Fibroblast of the conjunctiva (primary cell): Measurements from ENCODE around the gene SOCS3.

Experiments used
- DNase-seq: peaks from one replicate; pipeline ENCODE4 v3.0.0-alpha.2; 2010; ENCODE audit warnings: low read depth

The SOCS3 gene

GRCh38 chr17:78367193-78367592, 7.3 kb upstream of the SOCS3 start:
- no peak for DNase-seq

DNA sequence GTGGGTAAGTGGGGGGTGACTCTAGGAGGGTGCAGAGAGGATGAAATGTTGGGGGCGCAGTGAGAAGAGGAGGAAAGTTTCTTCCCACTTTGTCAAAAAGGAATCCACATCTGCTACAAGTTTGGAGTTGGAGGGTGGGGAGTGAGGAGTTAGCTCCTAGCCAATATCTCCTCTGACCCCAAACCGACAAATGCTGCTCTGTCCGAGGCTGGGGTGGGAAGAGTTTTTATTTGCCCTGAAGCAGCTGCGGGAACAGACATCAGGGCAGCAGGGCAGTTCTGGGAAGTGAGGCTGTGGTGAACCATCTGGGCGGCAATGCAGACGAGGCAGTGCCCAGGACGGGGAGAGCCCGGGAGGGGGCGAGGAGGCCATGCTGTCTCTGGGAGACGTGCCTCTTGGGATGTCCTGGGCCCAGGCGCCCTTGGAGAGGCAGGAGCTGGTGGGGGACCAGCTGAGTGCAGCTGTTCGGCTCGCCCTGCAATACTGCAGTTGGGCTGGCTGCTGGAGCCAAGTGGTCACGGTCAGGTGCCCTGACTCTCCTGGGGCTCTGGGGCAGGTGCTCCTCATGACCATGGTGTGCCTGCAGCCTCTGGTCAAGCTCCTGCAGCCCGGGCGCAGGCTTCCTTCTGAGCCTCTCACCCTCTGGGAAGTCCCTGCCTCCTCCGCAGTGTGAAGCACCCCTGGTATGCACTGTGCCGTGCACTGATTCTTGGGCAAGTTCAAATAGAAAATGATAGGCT, 6.4 kb upstream of the SOCS3 start:
- no peak for DNase-seq

DNA sequence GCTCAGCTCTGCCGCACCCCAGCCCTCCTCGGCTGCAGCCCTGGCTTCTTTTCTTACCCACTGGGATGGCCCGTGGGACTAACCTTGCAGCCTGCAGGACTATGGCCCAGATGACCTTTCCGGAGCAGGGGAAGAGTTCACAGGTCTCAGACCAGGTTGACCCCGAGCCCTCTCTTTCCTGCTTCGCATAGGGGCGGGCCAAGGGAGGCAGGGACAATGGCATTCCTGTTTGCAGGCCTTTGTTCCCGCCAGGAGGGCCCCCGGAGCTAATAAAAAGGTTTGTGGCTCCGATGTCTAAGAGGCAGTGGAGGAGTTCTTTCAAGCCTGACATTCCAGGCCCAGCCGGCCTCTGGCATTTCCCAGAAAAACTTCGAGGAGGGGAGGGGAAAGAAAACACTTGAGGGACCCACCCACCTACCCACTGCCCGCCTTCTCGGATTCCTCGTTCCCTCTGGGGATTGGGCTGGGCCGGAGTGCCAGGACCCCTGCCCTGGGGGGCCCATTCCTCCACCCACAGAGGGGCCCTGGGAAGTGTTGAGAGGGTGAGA, 5.8 kb upstream of the SOCS3 start:
- no peak for DNase-seq

DNA sequence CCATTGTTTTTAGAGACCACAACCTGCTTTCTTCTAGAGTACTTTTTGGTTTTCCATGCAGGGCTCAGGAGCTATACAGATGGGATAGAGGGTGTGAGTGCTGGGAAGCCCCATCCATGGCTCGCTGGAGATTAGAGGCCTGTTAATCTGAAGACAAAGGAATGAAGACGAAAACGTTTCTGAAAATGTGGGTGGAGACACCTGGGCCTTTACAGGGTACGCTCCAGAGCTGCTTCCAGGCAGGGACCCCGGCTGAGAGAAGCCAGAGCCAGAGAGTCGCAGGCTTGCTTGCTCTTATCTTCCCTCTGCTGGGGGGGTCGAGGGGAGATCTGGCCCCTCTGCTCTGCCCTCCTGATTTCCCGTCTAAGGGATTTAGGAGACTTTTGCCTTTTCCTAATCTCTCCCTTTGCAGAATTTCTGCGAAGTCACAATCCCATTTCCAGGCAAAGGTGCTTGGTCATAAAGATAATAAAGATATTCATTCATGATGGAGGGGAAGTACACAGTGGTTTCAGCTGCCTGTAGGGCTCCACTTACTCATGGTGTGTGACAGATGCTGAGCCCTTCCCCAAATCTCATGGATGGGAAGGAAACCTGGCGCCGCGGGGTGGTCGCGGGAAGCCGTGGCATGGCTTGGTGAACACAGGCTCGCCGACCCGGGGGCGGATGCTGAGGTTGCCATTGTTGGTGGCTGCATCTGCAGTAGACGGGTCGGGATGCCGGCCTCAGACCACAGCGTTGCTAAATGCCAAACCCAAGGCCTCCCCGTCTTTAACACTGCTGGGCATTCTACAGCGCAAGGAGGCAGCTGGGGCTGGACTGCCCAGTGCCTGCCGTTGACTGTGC, 4.8 kb upstream of the SOCS3 start:
- no peak for DNase-seq

GRCh38 chr17:78362671-78363070, 2.8 kb upstream of the SOCS3 start:
- no peak for DNase-seq

GRCh38 chr17:78362232-78362631, 2.4 kb upstream of the SOCS3 start:
- no peak for DNase-seq

DNA sequence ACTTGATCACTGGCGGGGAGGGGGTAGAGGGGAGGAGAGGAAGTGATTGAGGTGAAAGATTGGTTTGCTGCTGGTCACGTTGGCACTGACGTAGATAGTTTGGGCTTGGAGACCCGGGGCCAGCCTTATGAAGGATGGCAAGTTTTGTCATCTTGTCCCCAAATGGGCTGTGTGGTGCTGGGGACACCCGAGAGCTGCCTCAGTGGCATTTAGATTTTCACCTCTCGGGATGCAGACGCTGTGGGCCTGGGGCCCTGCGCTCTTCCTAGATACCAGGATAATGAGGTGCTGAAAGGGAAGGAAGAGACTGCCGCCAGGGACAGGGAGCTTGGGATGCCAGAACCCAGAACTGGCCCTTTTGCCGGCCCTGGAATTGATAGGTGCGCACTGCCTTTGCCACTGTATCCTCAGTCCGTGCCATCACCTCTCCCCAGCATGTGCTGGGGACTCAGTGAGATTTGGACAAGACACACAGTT, 1.4 kb upstream of the SOCS3 start:
- DNase-seq, result no peak

DNA sequence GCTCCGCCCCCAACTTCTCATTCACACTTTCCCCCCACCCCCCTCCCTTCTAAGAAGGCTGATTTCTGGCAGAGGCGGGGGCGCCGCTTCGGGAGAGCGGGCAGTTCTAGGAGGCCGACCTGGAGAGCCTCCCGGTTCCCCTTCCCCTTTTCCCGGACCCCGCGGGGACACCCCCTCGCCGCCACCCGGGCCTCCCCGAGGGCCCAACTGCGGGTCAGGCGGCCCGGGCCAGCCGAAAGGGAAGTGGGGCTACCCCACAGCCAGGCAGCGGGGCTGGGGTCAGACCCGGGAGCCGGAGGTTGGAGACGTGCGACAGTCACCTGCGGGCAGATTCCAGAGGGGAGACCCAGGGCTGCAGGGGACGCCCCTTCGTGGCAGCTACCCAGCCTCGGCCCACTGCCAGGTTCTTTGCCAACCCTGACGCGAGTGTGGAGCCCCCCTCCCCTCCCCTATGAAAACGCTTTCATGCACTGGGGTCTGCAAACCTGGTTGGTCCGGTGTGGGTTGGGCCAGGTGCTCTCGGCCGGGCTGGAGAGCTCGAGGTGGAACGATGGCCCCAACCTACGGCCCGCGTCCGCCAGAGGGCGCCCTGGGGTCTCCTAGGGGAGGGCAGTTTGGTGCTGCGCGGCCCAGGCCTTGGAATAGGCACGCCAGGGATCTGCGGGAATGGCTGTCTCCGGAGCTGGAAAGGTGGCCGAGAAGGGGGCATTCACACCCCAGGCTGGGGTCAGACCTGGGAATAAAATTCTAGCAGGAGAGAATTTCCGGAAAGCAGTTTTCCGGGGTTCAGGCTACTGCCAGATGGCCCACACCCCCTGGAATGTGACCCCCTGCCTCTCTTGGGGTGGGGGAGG, 721 bp upstream of the SOCS3 start:
- DNase-seq, result no peak

DNA sequence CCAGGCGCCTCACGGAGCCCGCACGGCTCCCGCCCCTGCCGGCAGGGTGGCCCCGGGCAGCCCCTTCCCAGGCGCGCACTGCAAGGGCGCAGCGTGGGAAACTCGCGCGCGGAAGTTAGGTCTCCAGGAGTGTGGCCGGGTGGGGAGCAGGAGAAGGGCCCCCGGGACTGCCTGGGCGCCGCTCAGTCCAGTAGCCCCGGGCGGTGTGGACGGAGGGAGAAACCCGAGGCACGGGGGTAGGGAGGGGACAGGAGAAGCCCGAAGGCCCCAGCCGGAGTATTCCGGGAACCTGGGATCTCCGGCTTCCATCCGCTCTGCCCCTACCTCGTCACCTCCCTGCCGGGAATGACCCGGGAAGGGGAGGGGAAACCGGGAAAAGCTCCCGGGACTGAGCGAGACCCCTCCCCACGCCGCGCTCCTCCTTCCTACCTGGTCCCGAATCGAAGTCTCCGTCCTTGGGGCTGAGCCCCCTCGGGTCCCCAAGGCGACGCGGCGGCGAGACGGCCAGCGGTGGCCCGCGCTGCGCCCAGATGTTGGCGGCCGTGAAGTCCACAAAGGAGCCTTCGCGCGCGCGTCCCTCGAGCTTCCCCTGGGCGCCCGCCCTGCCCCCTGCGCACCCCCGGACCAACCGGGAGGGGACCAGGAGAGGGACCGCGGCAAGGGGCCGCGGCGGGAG, 418 bp downstream of the SOCS3 start:
- no peak for DNase-seq

GRCh38 chr17:78358538-78359320, 1.1 kb downstream of the SOCS3 start:
- no peak for DNase-seq

DNA sequence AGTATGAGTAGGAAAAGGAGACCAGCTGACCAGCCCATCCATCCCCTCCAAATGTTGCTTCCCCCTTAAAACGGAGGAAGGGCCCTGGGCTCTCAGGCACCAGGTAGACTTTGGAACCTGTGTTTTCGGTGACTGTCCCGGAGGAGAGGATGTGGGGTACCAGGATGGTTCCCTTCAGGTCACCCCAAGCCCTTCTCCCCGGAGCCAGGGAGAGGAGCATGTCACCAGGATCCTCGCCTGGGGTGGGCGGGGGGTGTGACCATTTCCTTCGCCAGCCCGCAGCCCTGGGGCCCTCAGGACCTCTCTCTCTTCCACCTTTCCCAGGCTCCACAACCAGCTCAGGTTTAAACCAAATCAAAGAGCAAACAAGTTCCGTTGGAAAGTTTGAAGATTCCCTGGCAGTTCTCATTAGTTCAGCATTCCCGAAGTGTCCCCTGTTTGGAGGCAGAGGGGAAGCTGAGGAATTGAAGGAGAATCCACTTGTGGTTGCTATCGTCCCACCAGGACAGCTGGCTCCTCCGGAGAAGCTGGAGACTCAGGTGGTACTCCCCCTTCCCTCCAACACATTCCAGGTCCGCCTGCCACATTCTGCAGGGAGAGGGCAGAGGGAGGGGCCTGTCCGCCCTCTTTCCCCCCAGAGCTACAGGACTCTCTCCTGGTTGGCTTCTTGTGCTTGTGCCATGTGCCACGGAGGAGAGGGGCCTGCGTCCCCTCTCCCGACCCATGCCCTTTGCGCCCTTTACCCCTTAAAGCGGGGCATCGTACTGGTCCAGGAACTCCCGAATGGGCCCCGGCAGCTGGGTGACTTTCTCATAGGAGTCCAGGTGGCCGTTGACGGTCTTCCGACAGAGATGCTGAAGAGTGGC, 2.0 kb downstream of the SOCS3 start:
- DNase-seq, result no peak

DNA sequence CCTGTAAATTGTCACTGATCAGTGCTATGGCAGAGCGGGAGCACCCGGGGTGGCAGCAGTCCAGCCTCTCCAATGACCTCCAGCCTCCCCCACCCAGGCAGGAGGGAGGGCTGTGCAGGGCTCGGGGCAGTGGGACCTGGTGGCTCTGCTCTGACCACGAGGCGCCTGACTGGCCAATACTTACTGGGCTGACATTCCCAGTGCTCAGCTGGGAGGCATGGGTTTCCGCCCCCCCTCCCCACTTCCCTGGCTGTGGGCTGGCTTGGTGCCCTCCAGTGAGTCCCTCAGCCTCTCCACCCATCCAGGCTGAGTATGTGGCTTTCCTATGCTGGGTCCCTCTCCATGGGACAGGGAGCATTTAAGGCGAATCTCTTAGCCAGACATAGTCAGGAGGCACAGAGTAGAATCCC, 2.7 kb downstream of the SOCS3 start:
- no peak for DNase-seq

DNA sequence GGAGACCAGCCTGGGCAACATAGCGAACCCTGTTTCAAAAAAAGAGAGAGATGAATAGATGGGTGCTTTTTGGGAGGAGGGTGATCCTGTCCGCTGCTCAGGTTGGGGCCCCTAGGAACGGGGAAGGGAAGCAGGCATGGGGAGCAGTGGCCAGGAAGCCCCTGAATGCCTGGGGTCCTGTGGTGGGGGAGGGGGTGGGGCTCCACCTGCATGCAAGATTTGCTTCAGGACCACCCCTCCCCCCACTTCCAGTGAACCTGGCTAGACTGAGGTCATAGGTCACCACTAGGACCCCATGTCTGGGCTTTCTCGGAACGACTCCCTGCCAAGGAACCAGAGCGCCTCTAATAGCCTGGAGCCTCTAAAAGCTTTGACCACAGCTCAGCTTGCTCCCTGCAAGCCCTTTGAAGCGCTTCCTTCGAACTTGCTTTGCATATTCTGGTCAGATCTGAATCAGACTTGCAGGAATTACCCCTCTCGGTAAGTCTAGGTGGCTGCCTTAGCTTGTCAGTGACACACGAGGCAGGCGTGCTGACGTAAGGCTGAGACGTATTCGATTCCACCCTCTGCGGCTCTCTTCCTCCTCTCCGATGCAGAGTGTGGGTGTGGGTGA, 3.7 kb downstream of the SOCS3 start:
- peak; percentile 63 for DNase-seq

DNA sequence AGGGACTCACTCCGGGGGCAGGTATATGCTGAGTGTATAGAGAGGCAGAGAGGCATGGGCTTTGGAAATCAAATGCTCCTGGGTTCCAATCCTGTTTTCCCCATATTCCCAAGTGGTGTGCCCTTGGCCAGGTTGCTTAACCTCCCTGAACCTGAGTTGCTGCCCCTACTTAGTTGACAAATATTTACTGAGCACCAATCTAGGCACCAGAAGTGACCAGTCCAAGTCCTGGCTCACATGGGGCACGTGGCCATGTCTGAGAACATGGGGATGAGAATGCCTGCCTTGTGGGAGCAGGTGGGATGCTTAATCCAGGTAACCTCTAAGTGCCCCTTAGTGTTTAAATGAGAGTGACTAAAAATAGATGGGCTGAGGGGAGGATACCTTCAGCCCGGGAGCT, 4.2 kb downstream of the SOCS3 start:
- DNase-seq, result no peak

- no peak for DNase-seq
Observed at GRCh38 chr17:78355045-78355641, 4.7 kb downstream of the SOCS3 start.

DNA sequence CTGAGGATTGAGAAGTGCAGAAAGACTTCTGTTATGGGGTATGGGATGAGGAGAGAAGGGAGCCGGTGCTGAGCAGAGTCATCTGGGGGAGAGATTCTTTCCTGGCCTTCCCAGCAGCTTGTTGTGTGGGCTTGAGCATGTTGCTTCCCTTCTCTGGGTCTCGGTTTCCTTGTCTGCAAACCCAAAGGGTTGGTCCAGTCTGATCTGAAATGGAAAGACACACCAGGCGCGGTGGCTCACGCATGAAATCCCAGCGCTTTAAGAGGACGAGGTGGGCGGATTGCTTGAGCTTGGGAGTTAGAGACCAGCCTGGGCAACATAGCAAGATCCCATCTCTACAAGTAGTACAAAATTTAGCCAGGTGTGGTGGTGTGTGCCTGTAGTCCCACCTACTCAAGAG, 6.0 kb downstream of the SOCS3 start:
- no peak for DNase-seq

DNA sequence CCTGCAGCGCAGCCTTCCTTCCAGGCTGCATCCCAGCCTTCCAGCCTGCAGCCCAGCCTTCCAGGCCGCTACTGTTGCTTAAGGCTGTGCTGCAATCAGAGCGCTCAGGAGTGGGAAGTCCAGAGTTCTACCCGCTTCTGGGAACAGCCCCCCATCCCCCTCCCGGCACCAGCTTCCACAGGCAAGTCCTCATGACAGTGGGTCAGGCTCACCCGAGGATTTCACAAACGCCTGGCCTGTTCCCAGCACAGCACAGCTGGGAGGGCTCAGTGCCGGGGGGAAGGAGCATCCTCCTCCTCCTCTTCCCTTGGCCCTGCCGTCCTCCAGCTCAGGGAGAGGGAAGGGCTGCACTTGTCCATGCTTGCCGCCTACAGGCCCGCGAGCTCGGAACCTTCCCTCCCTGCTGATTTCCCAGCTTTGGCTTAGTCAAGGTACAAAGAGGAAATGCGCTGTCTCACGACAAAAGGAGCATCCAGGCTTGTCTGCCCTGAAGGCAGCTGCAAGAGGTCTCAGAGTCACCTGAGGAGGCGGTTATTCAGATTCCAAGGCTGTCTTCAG, 8.3 kb downstream of the SOCS3 start:
- peak; percentile 98 for DNase-seq

DNA sequence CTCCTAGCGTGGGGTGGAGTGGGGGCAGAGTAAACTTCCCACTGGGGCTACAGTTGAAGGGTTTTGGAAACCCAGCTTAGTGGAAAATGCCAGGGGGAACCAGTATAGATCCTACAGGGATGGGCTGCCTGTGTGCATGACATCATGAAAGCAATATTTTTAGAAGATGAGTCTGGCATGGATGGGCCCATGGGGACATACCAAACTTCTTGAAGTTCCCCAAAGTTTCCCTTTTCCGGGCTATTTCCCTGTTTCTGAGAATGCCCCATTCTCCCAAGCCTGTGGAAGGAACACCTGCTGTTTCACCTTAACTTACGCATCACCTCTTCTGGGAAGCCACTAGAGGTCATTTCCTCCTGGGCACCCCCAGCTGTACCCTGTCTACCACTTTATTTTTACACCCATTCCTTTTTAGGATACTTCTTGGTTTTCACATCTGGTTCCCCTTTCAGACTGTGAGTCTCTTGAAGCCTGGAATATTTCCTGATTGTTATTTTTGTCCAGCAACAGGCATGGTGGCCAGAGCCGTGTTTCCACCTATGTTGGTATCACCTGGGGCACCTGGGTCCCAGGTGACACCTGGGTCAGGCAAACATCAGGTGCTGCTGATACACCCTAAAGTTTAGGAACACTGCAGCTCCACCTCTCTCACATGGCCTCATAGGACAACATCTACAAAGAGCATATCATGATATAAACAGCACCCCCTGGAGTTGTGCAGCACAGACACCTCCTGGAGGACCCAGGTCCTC, 9.8 kb downstream of the SOCS3 start:
- DNase-seq, result no peak
